HepG2 (cell line): ENCODE data around the gene GRAMD2A. TPM values are rescaled to one million over a fixed set of nuclear protein-coding genes. Genes with fewer than 3 reads are reported as not detected.

Source experiments
- KAT2B ChIP-seq: fragments of 150-350 bp; IDR thresholded peaks from 2 replicates; pipeline ENCODE4 v1.6.1; 2014; ENCODE audit warnings: low read depth, low read length, borderline replicate concordance
- KAT7 ChIP-seq: IDR thresholded peaks from 2 replicates; pipeline ENCODE4 v1.6.1; 2018; ENCODE audit warnings: borderline replicate concordance, missing compliant biosample characterization
- NCOA1 ChIP-seq: sonication (generic); formaldehyde crosslinking; IDR thresholded peaks from 2 replicates; pipeline ENCODE4 v1.9.0; 2021; ENCODE audit warnings: missing genetic modification reagents
- PAX8 ChIP-seq: sonication (generic); formaldehyde crosslinking; IDR thresholded peaks from 2 replicates; pipeline ENCODE4 v1.8.0; 2022; ENCODE audit warnings: mild to moderate bottlenecking, missing genetic modification reagents, borderline replicate concordance
- PHF8 ChIP-seq: sonication (generic); formaldehyde crosslinking; IDR thresholded peaks from 2 replicates; pipeline ENCODE4 v1.5.0; 2020; ENCODE audit warnings: missing genetic modification reagents
- SOX5 ChIP-seq: IDR thresholded peaks from 2 replicates; pipeline ENCODE4 v1.6.1; 2016; ENCODE audit warnings: borderline replicate concordance
- TBP ChIP-seq: sonication (generic); formaldehyde crosslinking; IDR thresholded peaks from 2 replicates; pipeline ENCODE4 v1.5.0; 2020; ENCODE audit warnings: missing genetic modification reagents
- ZBTB10 ChIP-seq: sonication (generic); formaldehyde crosslinking; IDR thresholded peaks from 2 replicates; pipeline ENCODE4 v1.4.0; 2020; ENCODE audit warnings: missing genetic modification reagents, borderline replicate concordance
- ZBTB38 ChIP-seq: sonication (generic); formaldehyde crosslinking; IDR thresholded peaks from 2 replicates; pipeline ENCODE4 v1.5.1; 2020; ENCODE audit warnings: mild to moderate bottlenecking, missing genetic modification reagents
- ZFY ChIP-seq: sonication (generic); formaldehyde crosslinking; IDR thresholded peaks from 2 replicates; pipeline ENCODE4 v1.4.0; 2020; ENCODE audit warnings: missing genetic modification reagents
- ZNF280D ChIP-seq: sonication (generic); formaldehyde crosslinking; IDR thresholded peaks from 2 replicates; pipeline ENCODE4 v1.5.1; 2020; ENCODE audit warnings: mild to moderate bottlenecking, missing genetic modification reagents
- ZNF362 ChIP-seq: sonication (generic); formaldehyde crosslinking; IDR thresholded peaks from 2 replicates; pipeline ENCODE4 v1.4.0; 2020; ENCODE audit warnings: missing genetic modification reagents, mild to moderate bottlenecking, borderline replicate concordance
- ZNF570 ChIP-seq: sonication (generic); formaldehyde crosslinking; IDR thresholded peaks from 2 replicates; pipeline ENCODE4 v1.4.0; 2020; ENCODE audit warnings: mild to moderate bottlenecking, missing genetic modification reagents, borderline replicate concordance
- ZSCAN12 ChIP-seq: sonication (generic); formaldehyde crosslinking; IDR thresholded peaks from 2 replicates; pipeline ENCODE4 v1.9.0; 2021; ENCODE audit warnings: mild to moderate bottlenecking, missing genetic modification reagents
- polyA plus RNA-seq, 8 experiments: library from polyadenylated mRNA; depleted of rRNA in 3 of 8; stranded (reverse) in 7 of 8; unstranded in 1 of 8; fragments of >200 nt; fragmentation: Illumina TruSeq in 4 of 8; extraction: Trizol in 4 of 8; gene quantifications; 2 replicates each; pipeline versions ENCODE4 v1.2.1 to v1.2.3, GENCODE V29; 2011 to 2016; ENCODE audit warnings: low read depth in 4 of 8, missing spikeins in 1 of 8, mixed read lengths in 1 of 8; ENCODE audit not compliant: insufficient read depth in 1 of 8
- total RNA-seq, 5 experiments: library from RNA; depleted of rRNA; stranded (reverse); fragments of >200 nt; fragmentation: Illumina TruSeq; extraction: Trizol; gene quantifications; 2 replicates each; pipeline ENCODE4 v1.2.3, GENCODE V29; 2016; ENCODE audit warnings: low read depth in 1 of 5
- TF ChIP-seq, protein P1 (sequence below): sonication (generic); formaldehyde crosslinking; IDR thresholded peaks from 2 replicates; pipeline ENCODE4 v1.5.0; 2020; ENCODE audit warnings: mild to moderate bottlenecking, missing genetic modification reagents
- TF ChIP-seq, protein P2 (sequence below): sonication (generic); formaldehyde crosslinking; IDR thresholded peaks from 2 replicates; pipeline ENCODE4 v1.5.1; 2020; ENCODE audit warnings: missing genetic modification reagents, mild to moderate bottlenecking, borderline replicate concordance

The GRAMD2A gene
- total and polyA plus RNA-seq, 2 of the 13 experiments (the other 11 are each of a cell fraction or from before 2014, with no cell fraction given) = 0.04 TPM; not detected in 1

GRCh38 chr15:72231066-72231832, 33.7 kb upstream of the GRAMD2A start, which contains the start of gene PKM (continued):
- TF ChIP-seq ZNF362 (CRISPR knock-in tag) = peak; percentile 15; the same call in 1 of the 2 replicates
- TF ChIP-seq TBP (CRISPR knock-in tag) = 0 out of 2 replicates have a peak, but pooled peaks have one; percentile 59
- TF ChIP-seq ZFY (CRISPR knock-in tag) = peak; percentile 86
- no peak; the same call in none of the 2 replicates for TF ChIP-seq ZBTB38 (CRISPR knock-in tag)
- no peak; the same call in 1 of the 2 replicates for TF ChIP-seq KAT7
- peak; percentile 60; the same call in 1 of the 2 replicates for TF ChIP-seq ZSCAN12 (CRISPR knock-in tag)
- peak; percentile 81 for TF ChIP-seq PHF8 (CRISPR knock-in tag)
- TF ChIP-seq SOX5 (CRISPR knock-in tag) = peak; percentile 49; the same call in 1 of the 2 replicates
- peak; percentile 75; the same call in 1 of the 2 replicates for TF ChIP-seq PAX8 (CRISPR knock-in tag)
- TF ChIP-seq NCOA1 (CRISPR knock-in tag) = peak; percentile 25; the same call in 1 of the 2 replicates
- TF ChIP-seq ZBTB10 (CRISPR knock-in tag) = no peak
- TF ChIP-seq ZNF570 = no peak
- TF ChIP-seq, protein P1, sequence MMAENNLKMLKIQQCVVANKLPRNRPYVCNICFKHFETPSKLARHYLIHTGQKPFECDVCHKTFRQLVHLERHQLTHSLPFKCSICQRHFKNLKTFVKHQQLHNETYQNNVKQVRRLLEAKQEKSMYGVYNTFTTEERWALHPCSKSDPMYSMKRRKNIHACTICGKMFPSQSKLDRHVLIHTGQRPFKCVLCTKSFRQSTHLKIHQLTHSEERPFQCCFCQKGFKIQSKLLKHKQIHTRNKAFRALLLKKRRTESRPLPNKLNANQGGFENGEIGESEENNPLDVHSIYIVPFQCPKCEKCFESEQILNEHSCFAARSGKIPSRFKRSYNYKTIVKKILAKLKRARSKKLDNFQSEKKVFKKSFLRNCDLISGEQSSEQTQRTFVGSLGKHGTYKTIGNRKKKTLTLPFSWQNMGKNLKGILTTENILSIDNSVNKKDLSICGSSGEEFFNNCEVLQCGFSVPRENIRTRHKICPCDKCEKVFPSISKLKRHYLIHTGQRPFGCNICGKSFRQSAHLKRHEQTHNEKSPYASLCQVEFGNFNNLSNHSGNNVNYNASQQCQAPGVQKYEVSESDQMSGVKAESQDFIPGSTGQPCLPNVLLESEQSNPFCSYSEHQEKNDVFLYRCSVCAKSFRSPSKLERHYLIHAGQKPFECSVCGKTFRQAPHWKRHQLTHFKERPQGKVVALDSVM (CRISPR knock-in tag) = no peak; the same call in none of the 2 replicates
- no peak for TF ChIP-seq KAT2B
- TF ChIP-seq, protein P2, sequence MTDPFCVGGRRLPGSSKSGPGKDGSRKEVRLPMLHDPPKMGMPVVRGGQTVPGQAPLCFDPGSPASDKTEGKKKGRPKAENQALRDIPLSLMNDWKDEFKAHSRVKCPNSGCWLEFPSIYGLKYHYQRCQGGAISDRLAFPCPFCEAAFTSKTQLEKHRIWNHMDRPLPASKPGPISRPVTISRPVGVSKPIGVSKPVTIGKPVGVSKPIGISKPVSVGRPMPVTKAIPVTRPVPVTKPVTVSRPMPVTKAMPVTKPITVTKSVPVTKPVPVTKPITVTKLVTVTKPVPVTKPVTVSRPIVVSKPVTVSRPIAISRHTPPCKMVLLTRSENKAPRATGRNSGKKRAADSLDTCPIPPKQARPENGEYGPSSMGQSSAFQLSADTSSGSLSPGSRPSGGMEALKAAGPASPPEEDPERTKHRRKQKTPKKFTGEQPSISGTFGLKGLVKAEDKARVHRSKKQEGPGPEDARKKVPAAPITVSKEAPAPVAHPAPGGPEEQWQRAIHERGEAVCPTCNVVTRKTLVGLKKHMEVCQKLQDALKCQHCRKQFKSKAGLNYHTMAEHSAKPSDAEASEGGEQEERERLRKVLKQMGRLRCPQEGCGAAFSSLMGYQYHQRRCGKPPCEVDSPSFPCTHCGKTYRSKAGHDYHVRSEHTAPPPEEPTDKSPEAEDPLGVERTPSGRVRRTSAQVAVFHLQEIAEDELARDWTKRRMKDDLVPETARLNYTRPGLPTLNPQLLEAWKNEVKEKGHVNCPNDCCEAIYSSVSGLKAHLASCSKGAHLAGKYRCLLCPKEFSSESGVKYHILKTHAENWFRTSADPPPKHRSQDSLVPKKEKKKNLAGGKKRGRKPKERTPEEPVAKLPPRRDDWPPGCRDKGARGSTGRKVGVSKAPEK (CRISPR knock-in tag) = no peak
- TF ChIP-seq ZNF280D = peak; percentile 14; the same call in 1 of the 2 replicates
